GM12878 (cell line): Measurements from ENCODE around the gene FOXRED2.

Experiments
- CHD2 ChIP-seq: IDR thresholded peaks from 2 replicates; pipeline ENCODE4 v1.6.1; 2011; ENCODE audit warnings: low read depth, low read length, improper control_type of control experiment, borderline replicate concordance
- CTCF ChIP-seq, 3 experiments: IDR thresholded peaks in 2 of 3; conservative IDR thresholded peaks in 1 of 3; 2 replicates each; pipeline ENCODE4 v1.5.1; 2011; ENCODE audit warnings: low read depth in 3 of 3, low read length in 3 of 3, mild to moderate bottlenecking in 3 of 3, control low read depth in 2 of 3, moderate library complexity in 2 of 3, inconsistent platforms in 1 of 3, mixed read lengths in 1 of 3; ENCODE audit not compliant: control insufficient read depth in 2 of 3, insufficient read depth in 1 of 3; ENCODE audit errors: extremely low read depth in 1 of 3
- JUND ChIP-seq: IDR thresholded peaks from 2 replicates; pipeline ENCODE4 v1.6.1; 2012; ENCODE audit warnings: low read depth, mild to moderate bottlenecking, low read length, improper control_type of control experiment, moderate library complexity
- MAX ChIP-seq: IDR thresholded peaks from 2 replicates; pipeline ENCODE4 v1.6.1; 2012; ENCODE audit warnings: low read depth, low read length, improper control_type of control experiment
- MYB ChIP-seq: fragments of 150-350 bp; IDR thresholded peaks from 2 replicates; pipeline ENCODE4 v1.6.1; 2014; ENCODE audit warnings: mild to moderate bottlenecking, low read depth, low read length, borderline replicate concordance
- NBN ChIP-seq: fragments of 450-650 bp; IDR thresholded peaks from 2 replicates; pipeline ENCODE4 v1.6.1; 2016
- POLR2A ChIP-seq: IDR thresholded peaks from 2 replicates; pipeline ENCODE4 v1.6.1; 2011; ENCODE audit warnings: low read depth, mild to moderate bottlenecking, low read length
- POLR2AphosphoS5 ChIP-seq: IDR thresholded peaks from 2 replicates; pipeline ENCODE4 v1.6.1; 2011; ENCODE audit warnings: mild to moderate bottlenecking, low read length, inconsistent platforms
- RAD21 ChIP-seq: IDR thresholded peaks from 2 replicates; pipeline ENCODE4 v1.6.1; 2011; ENCODE audit warnings: mild to moderate bottlenecking, low read depth, low read length, moderate library complexity; ENCODE audit not compliant: insufficient read depth
- REST ChIP-seq: IDR thresholded peaks from 2 replicates; pipeline ENCODE4 v1.6.1; 2012; ENCODE audit warnings: mild to moderate bottlenecking, low read depth, low read length
- SREBF2 ChIP-seq: IDR thresholded peaks from 2 replicates; pipeline ENCODE4 v1.6.1; 2012; ENCODE audit warnings: mild to moderate bottlenecking, low read length
- SRF ChIP-seq, 2 experiments: IDR thresholded peaks; 2 replicates each; pipeline ENCODE4 v1.6.1; 2011; ENCODE audit warnings: low read depth in 2 of 2, low read length in 2 of 2, mild to moderate bottlenecking in 1 of 2, moderate library complexity in 1 of 2

GRCh38 chr22:36452250-36452977, 54.4 kb downstream of the FOXRED2 start:
- TF ChIP-seq POLR2A = no peak
- no peak for TF ChIP-seq JUND
- 0 out of 6 replicates have a peak, but pooled peaks of 1 of the 3 experiments have one; percentile 10 for TF ChIP-seq CTCF (IDR thresholded peaks at IDR 0.05 in 2 of 3, conservative IDR thresholded peaks at IDR 0.05 in 1 of 3; ENCODE audit: control insufficient read depth in 2 of 3, extremely low read depth in 1 of 3, insufficient read depth in 1 of 3, low read depth in 3 of 3, low read length in 3 of 3)
- TF ChIP-seq REST = no peak
- no peak for TF ChIP-seq MYB
- no peak for TF ChIP-seq RAD21
- TF ChIP-seq SRF (IDR thresholded peaks at IDR 0.05; ENCODE audit: low read depth in 2 of 2, low read length in 2 of 2) = no peak
- TF ChIP-seq CHD2 = no peak
- no peak for TF ChIP-seq SREBF2
- no peak for TF ChIP-seq NBN
- 0 out of 2 replicates have a peak, but pooled peaks have one; percentile 6 for TF ChIP-seq MAX
- no peak for TF ChIP-seq POLR2AphosphoS5
